ENCODE measurements around the gene ST6GALNAC4. TPM values are rescaled to one million over a fixed set of nuclear protein-coding genes. Genes with fewer than 3 reads are reported as not detected.

Gene ST6GALNAC4
- total and polyA plus RNA-seq, 10 of the 15 experiments (the other 5 are each of a cell fraction or from before 2014, with no cell fraction given), result 4.2 to 63.2 (median 35.2) TPM

- no peak for TF ChIP-seq SMC3 (IDR thresholded peaks at IDR 0.05; ENCODE audit: borderline replicate concordance, low read length)
- no peak for TF ChIP-seq ETV6 (conservative IDR thresholded peaks at IDR 0.05 in 1 of 2, IDR thresholded peaks at IDR 0.05 in 1 of 2; ENCODE audit: borderline replicate concordance in 1 of 2, low read depth in 1 of 2)
- no peak for TF ChIP-seq KLF5 (IDR thresholded peaks at IDR 0.05; ENCODE audit: partially characterized antibody)
- TF ChIP-seq RAD51 (IDR thresholded peaks at IDR 0.05), result no peak
- TF ChIP-seq, protein P1, sequence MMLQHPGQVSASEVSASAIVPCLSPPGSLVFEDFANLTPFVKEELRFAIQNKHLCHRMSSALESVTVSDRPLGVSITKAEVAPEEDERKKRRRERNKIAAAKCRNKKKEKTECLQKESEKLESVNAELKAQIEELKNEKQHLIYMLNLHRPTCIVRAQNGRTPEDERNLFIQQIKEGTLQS (IDR thresholded peaks at IDR 0.05; ENCODE audit: borderline replicate concordance, extremely low read depth, low read depth, low read length), result no peak
- TF ChIP-seq IKZF2 (IDR thresholded peaks at IDR 0.05), result no peak
- no peak for TF ChIP-seq MYC (IDR thresholded peaks at IDR 0.05; ENCODE audit: insufficient read depth, insufficient read length, insufficient replicate concordance, low read length, severe bottlenecking)
- TF ChIP-seq HSF1 (IDR thresholded peaks at IDR 0.05; ENCODE audit: low read depth, low read length), result no peak
- TF ChIP-seq GABPA (IDR thresholded peaks at IDR 0.05; ENCODE audit: low read depth), result no peak
- no peak for TF ChIP-seq CBFB (IDR thresholded peaks at IDR 0.05; ENCODE audit: low read depth)
- no peak for TF ChIP-seq BHLHE40 (IDR thresholded peaks at IDR 0.05; ENCODE audit: borderline replicate concordance in 1 of 2, low read depth in 2 of 2, low read length in 1 of 2)
- no peak for TF ChIP-seq SMAD1 (IDR thresholded peaks at IDR 0.05; ENCODE audit: low read depth, partially characterized antibody)
- TF ChIP-seq JUND (IDR thresholded peaks at IDR 0.05; ENCODE audit: low read depth, low read length), result no peak
- TF ChIP-seq EP300 (IDR thresholded peaks at IDR 0.05; ENCODE audit: borderline replicate concordance in 1 of 2, control insufficient read depth in 1 of 2, low read depth in 2 of 2, low read length in 2 of 2), result no peak
- no peak for TF ChIP-seq FOXK2 (IDR thresholded peaks at IDR 0.05)
- TF ChIP-seq ZSCAN29 (IDR thresholded peaks at IDR 0.05), result no peak
- ATAC-seq (no peak), FAIRE-seq (no peak), DNase-seq (ENCODE audit: low read depth, low spot score) (no peak)
- ChIA-PET RAD21 (ENCODE audit: unreplicated experiment) (interaction anchor here (0.9 to 5.0 kb wide), 2 partner anchors 13 to 94 kb away, joined by 3 to 83 read pairs; no protein-coding TSS in a partner anchor), SMC1A (ENCODE audit: uncharacterized antibody, unreplicated experiment) (interaction anchor here (1.2 to 7.2 kb wide), 3 partner anchors 35 to 183 kb away, joined by 3 to 84 read pairs (median 4); no protein-coding TSS in a partner anchor), POLR2A (interaction anchor here (0.6 kb wide), 1 partner anchor 363 kb away, joined by 3 read pairs; no protein-coding TSS in a partner anchor), CTCF (interaction anchor here (0.6 to 7.7 kb wide), 21 partner anchors 10 to 207 kb away, joined by 3 to 261 read pairs (median 5); partner anchors contain the start of genes EEIG1, NAIF1, PIP5KL1 and SLC25A25)
- no peak overlapping the region for H3K4me2 ChIP-seq (ENCODE audit: control insufficient read depth, insufficient read depth)
- BruUV-seq (replicated peaks), result no TSS peak
- H3K4me1 ChIP-seq (ENCODE audit: control insufficient read depth, insufficient read depth, low read length), result peaks cover 12% of the 10 kb centered on the region
- 94% methylated on average over 3 of the region's 3 CpGs for WGBS (ENCODE audit: insufficient coverage, insufficient replicate concordance, low lambda C conversion rate, missing lambda C conversion rate)
- H2AFZ ChIP-seq (ENCODE audit: control insufficient read depth, low read depth, low read length), result no peak overlapping the region
- H3K9ac ChIP-seq (ENCODE audit: control insufficient read depth, insufficient read depth, low read length), result no peak overlapping the region
- in situ Hi-C loops (cut with MboI), result no loop called here
- H3K9me3 ChIP-seq (replicated peaks; ENCODE audit: control insufficient read depth, insufficient read depth, low read length), result no peaks in the 10 kb centered on the region
- H3K4me3 ChIP-seq, result no peak overlapping the region
- no peak overlapping the region for H3K27ac ChIP-seq (ENCODE audit: control insufficient read depth, insufficient read depth)
- H3K36me3 ChIP-seq (ENCODE audit: control insufficient read depth in 2 of 2, insufficient read depth in 2 of 2, low read length in 1 of 2), result peaks cover 0 to 11% of the 10 kb centered on the region in 2 experiments; a peak in 2 of 4 replicates
- H3K27me3 ChIP-seq (replicated peaks in 1 of 2; ENCODE audit: control insufficient read depth in 2 of 2, insufficient read depth in 2 of 2, low read length in 1 of 2), result no peaks in the 10 kb centered on the region
- intact Hi-C loops (cut with micrococcal nuclease; ENCODE audit: unreplicated experiment), result no loop called here
- peaks cover 8% of the 10 kb centered on the region for H3K79me2 ChIP-seq (ENCODE audit: control insufficient read depth, insufficient read depth, low read length)
- no peaks in the 10 kb centered on the region for H4K20me1 ChIP-seq (ENCODE audit: control insufficient read depth, insufficient read depth)
Observed at GRCh38 chr9:127941961-127942215, 25.0 kb upstream of the ST6GALNAC4 start.
